ENCODE measurements around the gene OR10G7. TPM values are rescaled to one million over a fixed set of nuclear protein-coding genes. Genes with fewer than 3 reads are reported as not detected.
A peak's percentile ranks its signal among the peaks of the same experiment; 100 is the strongest.

The OR10G7 gene
- total RNA-seq, 3 donors from 2014 or later (not counting 1 experiment from before 2014, with no cell fraction given), result not detected

DNA sequence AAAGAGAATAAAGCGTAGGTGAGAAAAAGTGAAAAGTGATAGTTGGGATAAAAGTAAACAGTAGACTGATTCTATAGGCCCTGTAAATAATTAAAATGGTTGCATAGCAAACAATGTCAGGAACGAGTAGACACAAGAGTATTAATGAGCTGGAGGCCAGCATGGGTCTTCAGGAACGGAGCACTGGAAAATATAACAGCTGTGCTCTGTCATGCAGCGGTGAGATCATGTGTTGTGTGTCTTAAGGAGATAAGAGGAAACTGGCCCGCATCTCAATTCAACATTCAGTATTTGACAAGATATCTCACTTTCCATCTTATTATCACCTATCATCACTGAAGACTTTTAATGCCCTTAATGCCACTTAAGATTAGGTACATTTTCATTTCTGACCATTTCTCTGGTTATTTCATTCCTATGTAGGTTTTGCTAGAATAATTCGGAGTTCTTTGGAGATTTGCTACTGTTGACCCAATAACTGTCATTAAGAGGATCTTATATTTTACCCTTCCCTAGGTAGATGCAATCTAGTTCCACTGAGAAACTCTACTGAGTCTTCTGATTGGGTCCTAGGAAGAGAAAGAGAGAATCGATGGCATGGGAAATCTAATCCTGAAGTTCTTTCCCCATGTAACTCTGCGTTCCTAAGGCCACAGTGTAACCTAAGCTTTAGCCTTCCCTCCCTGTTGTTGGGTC is 38.7 kb upstream of the OR10G7 start:
- WGBS (ENCODE audit: insufficient coverage), result 86% methylated on average over 7 of the region's 8 CpGs
- peaks cover 18 to 26% of the 10 kb centered on the region in 2 donors for H3K27me3 Mint-ChIP-seq (ENCODE audit: low read depth in 2 of 2)

DNA sequence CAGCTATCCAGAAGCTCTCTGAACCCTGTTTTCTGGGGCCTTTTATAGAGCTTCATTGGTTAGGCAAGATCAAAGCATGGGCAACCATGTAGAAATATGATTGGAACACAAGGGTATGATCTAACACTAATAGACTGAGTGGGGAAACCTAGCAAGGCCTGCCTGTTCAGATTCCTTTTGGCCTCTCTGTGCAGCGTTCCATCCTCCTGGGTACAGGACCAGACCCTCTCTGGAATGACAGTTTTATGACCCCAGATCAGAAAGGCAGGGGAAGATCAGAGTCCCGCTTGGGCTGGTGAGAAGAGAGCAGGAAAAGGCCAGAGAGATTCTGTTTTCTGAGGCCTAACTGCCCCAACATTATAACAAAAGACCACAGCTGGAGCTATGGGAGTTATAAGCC is 37.5 kb upstream of the OR10G7 start:
- H3K4me1 Mint-ChIP-seq, result peaks cover 8 to 11% of the 10 kb centered on the region in 2 donors
- H3K36me3 Mint-ChIP-seq, result no peaks in the 10 kb centered on the region
- Histone ChIP-seq H3K27me3 (ENCODE audit: control insufficient read depth, insufficient read depth, low read length) (no peaks in the 10 kb centered on the region), H3K36me3 (ENCODE audit: control insufficient read depth, insufficient read depth, low read length) (no peaks in the 10 kb centered on the region), H3K4me1 (ENCODE audit: control insufficient read depth, insufficient read depth, low read length) (peaks cover 9% of the 10 kb centered on the region), H3K27ac (ENCODE audit: low read length) (no peak overlapping the region), H3K9me3 (ENCODE audit: control insufficient read depth, insufficient read depth, low read length) (no peaks in the 10 kb centered on the region), H3K4me3 (ENCODE audit: low read length) (no peak overlapping the region)
- intact Hi-C loops (cut with micrococcal nuclease), result no loop called here
- DNase-seq (no peak), ATAC-seq (no peak)
- TF ChIP-seq, protein P1, sequence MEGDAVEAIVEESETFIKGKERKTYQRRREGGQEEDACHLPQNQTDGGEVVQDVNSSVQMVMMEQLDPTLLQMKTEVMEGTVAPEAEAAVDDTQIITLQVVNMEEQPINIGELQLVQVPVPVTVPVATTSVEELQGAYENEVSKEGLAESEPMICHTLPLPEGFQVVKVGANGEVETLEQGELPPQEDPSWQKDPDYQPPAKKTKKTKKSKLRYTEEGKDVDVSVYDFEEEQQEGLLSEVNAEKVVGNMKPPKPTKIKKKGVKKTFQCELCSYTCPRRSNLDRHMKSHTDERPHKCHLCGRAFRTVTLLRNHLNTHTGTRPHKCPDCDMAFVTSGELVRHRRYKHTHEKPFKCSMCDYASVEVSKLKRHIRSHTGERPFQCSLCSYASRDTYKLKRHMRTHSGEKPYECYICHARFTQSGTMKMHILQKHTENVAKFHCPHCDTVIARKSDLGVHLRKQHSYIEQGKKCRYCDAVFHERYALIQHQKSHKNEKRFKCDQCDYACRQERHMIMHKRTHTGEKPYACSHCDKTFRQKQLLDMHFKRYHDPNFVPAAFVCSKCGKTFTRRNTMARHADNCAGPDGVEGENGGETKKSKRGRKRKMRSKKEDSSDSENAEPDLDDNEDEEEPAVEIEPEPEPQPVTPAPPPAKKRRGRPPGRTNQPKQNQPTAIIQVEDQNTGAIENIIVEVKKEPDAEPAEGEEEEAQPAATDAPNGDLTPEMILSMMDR (IDR thresholded peaks at IDR 0.05), result no peak
- H3K4me3 Mint-ChIP-seq, result no peak overlapping the region
- H3K27ac Mint-ChIP-seq, result no peak overlapping the region
- WGBS (ENCODE audit: insufficient coverage), result 86% methylated on average over 2 of the region's 2 CpGs
- H3K9me3 Mint-ChIP-seq, result no peaks in the 10 kb centered on the region
- peaks cover 21 to 26% of the 10 kb centered on the region in 2 donors for H3K27me3 Mint-ChIP-seq (ENCODE audit: low read depth in 2 of 2)

More for the DNA sequence above, 38.7 kb upstream of the OR10G7 start:
- Histone ChIP-seq H3K27ac (ENCODE audit: low read length) (no peak overlapping the region), H3K4me1 (ENCODE audit: control insufficient read depth, insufficient read depth, low read length) (peaks cover 9% of the 10 kb centered on the region), H3K27me3 (ENCODE audit: control insufficient read depth, insufficient read depth, low read length) (no peaks in the 10 kb centered on the region), H3K4me3 (ENCODE audit: low read length) (no peak overlapping the region), H3K9me3 (ENCODE audit: control insufficient read depth, insufficient read depth, low read length) (no peaks in the 10 kb centered on the region), H3K36me3 (ENCODE audit: control insufficient read depth, insufficient read depth, low read length) (no peaks in the 10 kb centered on the region)
- H3K4me1 Mint-ChIP-seq, result peaks cover 8 to 11% of the 10 kb centered on the region in 2 donors
- H3K36me3 Mint-ChIP-seq, result no peaks in the 10 kb centered on the region
- ATAC-seq (peak in 1 of 3 donors; percentile 48), DNase-seq (no peak)
- no peak overlapping the region for H3K4me3 Mint-ChIP-seq
- TF ChIP-seq, protein P1 (IDR thresholded peaks at IDR 0.05), result no peak
- intact Hi-C loops (cut with micrococcal nuclease), result no loop called here
- H3K27ac Mint-ChIP-seq, result no peak overlapping the region
- no peaks in the 10 kb centered on the region for H3K9me3 Mint-ChIP-seq

DNA sequence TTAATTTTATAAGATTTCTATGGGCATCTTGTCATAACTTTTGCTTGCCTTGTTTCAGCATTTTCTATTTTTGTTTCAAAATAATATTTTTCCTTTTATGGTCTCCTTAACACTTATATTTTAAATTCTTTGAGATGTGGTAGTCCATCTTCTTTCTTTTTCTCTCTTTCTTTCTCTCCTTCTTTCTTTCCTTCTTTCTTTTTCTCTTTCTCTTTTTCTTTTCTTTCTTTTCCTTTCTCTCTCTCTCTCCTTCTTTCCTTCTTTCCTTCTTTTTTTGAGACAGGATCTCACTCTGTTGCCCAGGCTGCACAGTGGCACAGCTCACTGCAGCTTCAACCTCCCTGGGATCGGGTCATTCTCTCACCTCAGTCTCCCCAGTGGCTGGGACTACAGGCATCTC is 36.1 kb upstream of the OR10G7 start:
- no peak for ATAC-seq
- Mint-ChIP-seq H3K27ac (no peak overlapping the region), H3K27me3 (ENCODE audit: low read depth in 2 of 2) (peaks cover 21 to 36% of the 10 kb centered on the region in 2 donors), H3K9me3 (no peaks in the 10 kb centered on the region), H3K36me3 (no peaks in the 10 kb centered on the region), H3K4me1 (peaks cover 8 to 11% of the 10 kb centered on the region in 2 donors), H3K4me3 (peak overlapping the region; percentile 11)
- intact Hi-C loops (cut with micrococcal nuclease), result no loop called here
- no peaks in the 10 kb centered on the region for H3K36me3 ChIP-seq (ENCODE audit: control insufficient read depth, insufficient read depth, low read length)
- no peak for DNase-seq
- H3K9me3 ChIP-seq (ENCODE audit: control insufficient read depth, insufficient read depth, low read length), result no peaks in the 10 kb centered on the region
- no peak overlapping the region for H3K27ac ChIP-seq (ENCODE audit: low read length)
- H3K4me1 ChIP-seq (ENCODE audit: control insufficient read depth, insufficient read depth, low read length), result peaks cover 9% of the 10 kb centered on the region
- 88% methylated on average over 1 of the region's 1 CpG for whole genome bisulfite sequencing (ENCODE audit: insufficient coverage)
- no peaks in the 10 kb centered on the region for H3K27me3 ChIP-seq (ENCODE audit: control insufficient read depth, insufficient read depth, low read length)
- TF ChIP-seq, protein P1 (IDR thresholded peaks at IDR 0.05), result no peak
- H3K4me3 ChIP-seq (ENCODE audit: low read length), result no peak overlapping the region
